Right lobe of liver (tissue), 4 donors: Measurements from ENCODE around the gene ZBTB7C.

Source experiments
- CTCF ChIP-seq, 4 donors: fragments of 200-600 bp in 3 of 4; fragments of 450-650 bp in 1 of 4; IDR thresholded peaks; one replicate each; pipeline versions ENCODE4 v1.5.1 to v1.8.0; 2016 to 2022; ENCODE audit warnings: antibody characterized with exemption in 4 of 4, mild to moderate bottlenecking in 2 of 4
- POLR2A ChIP-seq: fragments of 450-650 bp; IDR thresholded peaks from one replicate; pipeline ENCODE4 v1.6.1; 2017; ENCODE audit warnings: antibody characterized with exemption, mild to moderate bottlenecking
- donor health status: DM: no; HTN: no; CAD: no.
- donor health status: DM: no; HTN: no; CAD: no.
- donor health status: DM: no; HTN: yes; CAD: no.

GRCh38 chr18:48433541-48433940 is 24.4 kb upstream of the ZBTB7C start:
- TF ChIP-seq CTCF (IDR thresholded peaks at IDR 0.05) = no peak
- TF ChIP-seq POLR2A = no peak
